Measurements from ENCODE around the gene UNC5C. TPM values are rescaled to one million over a fixed set of nuclear protein-coding genes. Genes with fewer than 3 reads are reported as not detected.

Gene UNC5C
- total and polyA plus RNA-seq, 2 of the 8 experiments (the other 6 are each of a cell fraction or from before 2014, with no cell fraction given): 0.30 to 1.3 TPM

DNA sequence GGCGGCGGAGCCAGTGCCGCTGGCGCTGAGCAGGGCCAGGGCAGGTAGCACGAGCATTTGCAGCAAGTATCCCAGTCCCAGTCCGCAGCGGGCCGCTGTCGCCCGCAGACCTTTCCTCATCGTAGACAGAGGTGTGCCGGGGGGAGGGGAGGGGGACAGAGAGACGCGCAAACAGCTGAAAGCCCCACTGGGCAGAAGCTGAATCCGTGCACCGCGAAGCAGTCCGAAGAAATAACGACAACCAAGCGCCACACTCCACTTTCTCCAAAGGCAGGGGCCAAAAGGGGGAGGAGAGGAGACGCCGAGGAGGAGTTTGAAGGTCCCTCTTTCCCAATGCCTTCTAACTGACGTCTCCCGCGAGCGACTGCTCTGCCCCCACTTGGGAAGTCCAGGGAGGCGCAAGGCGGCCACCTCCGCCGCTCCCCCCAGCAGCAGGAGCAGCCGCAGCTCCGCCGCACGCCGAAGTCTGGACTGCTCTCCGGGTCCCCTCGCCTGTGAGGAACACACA lies at the start of gene UNC5C (continued):
- TF ChIP-seq ASH2L (IDR thresholded peaks at IDR 0.05; ENCODE audit: low read length) (peak; percentile 9), SIX5 (IDR thresholded peaks at IDR 0.05; ENCODE audit: low read depth, low read length) (no peak), BRCA1 (IDR thresholded peaks at IDR 0.05; ENCODE audit: low read depth, low read length) (no peak), POLR2A (IDR thresholded peaks at IDR 0.05; ENCODE audit: control extremely low read depth in 1 of 2, low read depth in 2 of 2, low read length in 2 of 2) (no peak), YY1 (IDR thresholded peaks at IDR 0.05; ENCODE audit: low read depth, low read length) (no peak)
